Activated naive CD8-positive, alpha-beta T cell treated with anti-CD3 and anti-CD28 coated beads, Interleukin-2, amount 10 ng/mL, durations not matched to agents 7 days and 5 days (primary cell): Measurements from ENCODE around the gene MPZ. TPM values are rescaled to one million over a fixed set of nuclear protein-coding genes. Genes with fewer than 3 reads are reported as not detected.
"Not testable (repeated sequence)": the region's sequence is repeated elsewhere in the genome, so short reads cannot be mapped to it uniquely, and the experiment has no call there.

Experiments used
- ATAC-seq: fragments of 150-1000 bp; cut with Tn5 transposase; one replicate; pipeline ENCODE4 v1.10.0; 2021; ENCODE audit warnings: low read depth, moderate library complexity
- POLR2A ChIA-PET: fragments of 350-600 bp; sonication (Branson Sonifier 250); formaldehyde crosslinking; loops from one replicate; lab custom pipeline; 2021; ENCODE audit warnings: antibody characterized with exemption; lab: Charles Lee
- DNase-seq: peaks from one replicate; pipeline ENCODE4 v3.0.0; 2021
- H3K27ac Mint-ChIP-seq: one replicate; pipeline ENCODE4 v1.8.0; 2022; ENCODE audit warnings: mild to moderate bottlenecking, mixed read lengths
- H3K27me3 Mint-ChIP-seq: one replicate; pipeline ENCODE4 v1.8.0; 2022; ENCODE audit warnings: mild to moderate bottlenecking, moderate library complexity, mixed read lengths
- H3K36me3 Mint-ChIP-seq: one replicate; pipeline ENCODE4 v1.8.0; 2021; ENCODE audit warnings: mild to moderate bottlenecking, mixed read lengths
- H3K4me1 Mint-ChIP-seq: one replicate; pipeline ENCODE4 v1.8.0; 2021; ENCODE audit warnings: mixed read lengths
- H3K4me3 Mint-ChIP-seq: one replicate; pipeline ENCODE4 v1.8.0; 2022; ENCODE audit warnings: mild to moderate bottlenecking, moderate library complexity, mixed read lengths
- H3K9me3 Mint-ChIP-seq: one replicate; pipeline ENCODE4 v1.8.0; 2021; ENCODE audit warnings: mixed read lengths
- total RNA-seq, 2 experiments: library from RNA; stranded (reverse); gene quantifications; one replicate each; pipeline ENCODE4 v1.2.3, GENCODE V29; 2021

The MPZ gene
- 1 to 10 TPM; 8.4 to 9.5 TPM for total RNA-seq

GRCh38 chr1:161309868-161310267 lies at the start of gene MPZ:
Gene MPZ (minus strand): TSS chr1:161309968. CDS start chr1:161309905, 63 bp downstream.
- peaks cover 23% of the 10 kb centered on the region for H3K4me1 Mint-ChIP-seq
- no peaks in the 10 kb centered on the region for H3K9me3 Mint-ChIP-seq
- ATAC-seq (no peak), DNase-seq (no peak)
- H3K36me3 Mint-ChIP-seq, result peaks cover 2% of the 10 kb centered on the region
- POLR2A ChIA-PET, result no interaction called here
- no peak within 1 kb of the TSS for H3K4me3 Mint-ChIP-seq
- peaks cover 2% of the 10 kb centered on the region for H3K27me3 Mint-ChIP-seq
- H3K27ac Mint-ChIP-seq, result no peak within 1 kb of the TSS

GRCh38 chr1:161359291-161359690 lies 49.5 kb upstream of the MPZ start:
- H3K36me3 Mint-ChIP-seq, result peaks cover 30% of the 10 kb centered on the region
- peak overlapping the region; percentile 35 for H3K27ac Mint-ChIP-seq
- DNase-seq (no peak), ATAC-seq (no peak)
- POLR2A ChIA-PET, result no interaction called here
- H3K9me3 Mint-ChIP-seq, result no peaks in the 10 kb centered on the region
- H3K4me3 Mint-ChIP-seq, result no peak overlapping the region
- no peaks in the 10 kb centered on the region for H3K27me3 Mint-ChIP-seq
- H3K4me1 Mint-ChIP-seq, result peaks cover 8% of the 10 kb centered on the region

- no peak for ATAC-seq
- H3K36me3 Mint-ChIP-seq, result peaks cover 21% of the 10 kb centered on the region
- no peak overlapping the region for H3K27ac Mint-ChIP-seq
- no peaks in the 10 kb centered on the region for H3K9me3 Mint-ChIP-seq
- H3K4me1 Mint-ChIP-seq, result peaks cover 8% of the 10 kb centered on the region
- H3K27me3 Mint-ChIP-seq, result no peaks in the 10 kb centered on the region
- DNase-seq, result no peak
- POLR2A ChIA-PET, result no interaction called here
- H3K4me3 Mint-ChIP-seq, result no peak overlapping the region
Observed at GRCh38 chr1:161357073-161357472, 47.3 kb upstream of the MPZ start.

GRCh38 chr1:161351482-161351881 lies 41.7 kb upstream of the MPZ start:
- Mint-ChIP-seq H3K4me1 (peaks cover 10% of the 10 kb centered on the region), H3K36me3 (peaks cover 13% of the 10 kb centered on the region), H3K4me3 (no peak overlapping the region), H3K9me3 (no peaks in the 10 kb centered on the region), H3K27me3 (no peaks in the 10 kb centered on the region), H3K27ac (no peak overlapping the region)
- POLR2A ChIA-PET, result no interaction called here
- DNase-seq, result no peak
- ATAC-seq, result no peak

- H3K4me3 Mint-ChIP-seq, result no peak overlapping the region
- no peak for DNase-seq
- H3K36me3 Mint-ChIP-seq, result peaks cover 11% of the 10 kb centered on the region
- peaks cover 10% of the 10 kb centered on the region for H3K4me1 Mint-ChIP-seq
- ATAC-seq, result no peak
- H3K9me3 Mint-ChIP-seq, result no peaks in the 10 kb centered on the region
- no peaks in the 10 kb centered on the region for H3K27me3 Mint-ChIP-seq
- POLR2A ChIA-PET, result no interaction called here
- H3K27ac Mint-ChIP-seq, result no peak overlapping the region
Observed at GRCh38 chr1:161350671-161351070, 40.9 kb upstream of the MPZ start.

- ATAC-seq, result no peak
- no peaks in the 10 kb centered on the region for H3K9me3 Mint-ChIP-seq
- no peaks in the 10 kb centered on the region for H3K27me3 Mint-ChIP-seq
- H3K27ac Mint-ChIP-seq, result no peak overlapping the region
- peaks cover 24% of the 10 kb centered on the region for H3K36me3 Mint-ChIP-seq
- no peak overlapping the region for H3K4me3 Mint-ChIP-seq
- peaks cover 2% of the 10 kb centered on the region for H3K4me1 Mint-ChIP-seq
- POLR2A ChIA-PET, result no interaction called here
- no peak for DNase-seq
Observed at GRCh38 chr1:161342821-161343220, 33.1 kb upstream of the MPZ start.

GRCh38 chr1:161342177-161342576 lies 32.4 kb upstream of the MPZ start:
- peaks cover 2% of the 10 kb centered on the region for H3K4me1 Mint-ChIP-seq
- no peak overlapping the region for H3K27ac Mint-ChIP-seq
- peaks cover 25% of the 10 kb centered on the region for H3K36me3 Mint-ChIP-seq
- no peaks in the 10 kb centered on the region for H3K27me3 Mint-ChIP-seq
- no peak for ATAC-seq
- H3K4me3 Mint-ChIP-seq, result no peak overlapping the region
- H3K9me3 Mint-ChIP-seq, result no peaks in the 10 kb centered on the region
- DNase-seq, result no peak
- POLR2A ChIA-PET, result no interaction called here

- no peaks in the 10 kb centered on the region for H3K27me3 Mint-ChIP-seq
Observed at GRCh38 chr1:161335796-161336195, 26.0 kb upstream of the MPZ start.

GRCh38 chr1:161333166-161333565 lies 23.4 kb upstream of the MPZ start:
- DNase-seq, result no peak
- H3K9me3 Mint-ChIP-seq, result no peaks in the 10 kb centered on the region
- no peaks in the 10 kb centered on the region for H3K27me3 Mint-ChIP-seq
- H3K27ac Mint-ChIP-seq, result no peak overlapping the region
- ATAC-seq, result no peak
- peaks cover 3% of the 10 kb centered on the region for H3K4me1 Mint-ChIP-seq
- H3K36me3 Mint-ChIP-seq, result peaks cover 18% of the 10 kb centered on the region
- POLR2A ChIA-PET, result no interaction called here
- no peak overlapping the region for H3K4me3 Mint-ChIP-seq

More at GRCh38 chr1:161335796-161336195, 26.0 kb upstream of the MPZ start:
- POLR2A ChIA-PET, result no interaction called here
- no peaks in the 10 kb centered on the region for H3K9me3 Mint-ChIP-seq
- ATAC-seq (no peak), DNase-seq (no peak)
- peaks cover 2% of the 10 kb centered on the region for H3K4me1 Mint-ChIP-seq
- H3K4me3 Mint-ChIP-seq, result no peak overlapping the region
- H3K36me3 Mint-ChIP-seq, result peaks cover 26% of the 10 kb centered on the region
- no peak overlapping the region for H3K27ac Mint-ChIP-seq

- H3K27me3 Mint-ChIP-seq, result no peaks in the 10 kb centered on the region
- no peak overlapping the region for H3K4me3 Mint-ChIP-seq
- no peaks in the 10 kb centered on the region for H3K9me3 Mint-ChIP-seq
- ATAC-seq, result no peak
- H3K36me3 Mint-ChIP-seq, result peaks cover 19% of the 10 kb centered on the region
- POLR2A ChIA-PET, result interaction anchor here (0.6 kb wide), 1 partner anchor 25 kb away, joined by 3 read pairs; no protein-coding TSS in a partner anchor
- peaks cover 3% of the 10 kb centered on the region for H3K4me1 Mint-ChIP-seq
- no peak for DNase-seq
- no peak overlapping the region for H3K27ac Mint-ChIP-seq
Observed at GRCh38 chr1:161330346-161330745, 20.6 kb upstream of the MPZ start.

GRCh38 chr1:161324020-161324419 lies 14.3 kb upstream of the MPZ start:
- no peaks in the 10 kb centered on the region for H3K9me3 Mint-ChIP-seq
- DNase-seq (peak; percentile 46), ATAC-seq (peak; percentile 74)
- peaks cover 8% of the 10 kb centered on the region for H3K4me1 Mint-ChIP-seq
- peak overlapping the region; percentile 61 for H3K27ac Mint-ChIP-seq
- peak overlapping the region; percentile 42 for H3K4me3 Mint-ChIP-seq
- H3K36me3 Mint-ChIP-seq, result peaks cover 16% of the 10 kb centered on the region
- POLR2A ChIA-PET, result interaction anchor here (0.9 to 1.1 kb wide), 2 partner anchors 10 to 122 kb away, joined by 3 to 4 read pairs; partner anchors contain the start of genes NDUFS2 and SDHC
- H3K27me3 Mint-ChIP-seq, result no peaks in the 10 kb centered on the region

- ATAC-seq, POLR2A ChIA-PET: not testable (repeated sequence)
Observed at GRCh38 chr1:161315841-161316674, 6.3 kb upstream of the MPZ start.

GRCh38 chr1:161314201-161314981 lies 4.6 kb upstream of the MPZ start, which contains the start of gene SDHC:
Gene SDHC (plus strand): TSS chr1:161314381. CDS start chr1:161314406, 25 bp downstream.
- no peaks in the 10 kb centered on the region for H3K36me3 Mint-ChIP-seq
- H3K27me3 Mint-ChIP-seq, result peaks cover 2% of the 10 kb centered on the region
- H3K4me1 Mint-ChIP-seq, result peaks cover 17% of the 10 kb centered on the region
- POLR2A ChIA-PET, result interaction anchor here (0.7 to 2.4 kb wide), 11 partner anchors 9 to 412 kb away, joined by 3 to 22 read pairs (median 4); partner anchors contain the start of genes NDUFS2, PPOX and TOMM40L
- ATAC-seq (peak; percentile 98), DNase-seq (peak; percentile 91)
- no peaks in the 10 kb centered on the region for H3K9me3 Mint-ChIP-seq
- peak within 1 kb of the TSS; percentile 99 for H3K4me3 Mint-ChIP-seq
- H3K27ac Mint-ChIP-seq, result peak within 1 kb of the TSS; percentile 98

More at GRCh38 chr1:161315841-161316674, 6.3 kb upstream of the MPZ start:
- not testable (repeated sequence) for H3K4me3 Mint-ChIP-seq, H3K36me3 Mint-ChIP-seq, H3K27me3 Mint-ChIP-seq, H3K9me3 Mint-ChIP-seq, DNase-seq, H3K27ac Mint-ChIP-seq
- peaks cover 17% of the 10 kb centered on the region for H3K4me1 Mint-ChIP-seq
